WTC11 (cell line): ENCODE results near the gene SMIM17.

ENCODE experiments used
- NFYB ChIP-seq: sonication (generic); formaldehyde crosslinking; conservative IDR thresholded peaks from 2 replicates; pipeline ENCODE4 v1.8.0; 2022; ENCODE audit warnings: low read depth, missing genetic modification reagents
- TF ChIP-seq, protein P1 (sequence below): fragments of 200-600 bp; IDR thresholded peaks from 2 replicates; pipeline ENCODE4 v1.8.0; 2022; ENCODE audit warnings: antibody characterized with exemption

GRCh38 chr19:56622374-56622773 is 20.6 kb upstream of the SMIM17 start:
- TF ChIP-seq NFYB (CRISPR knock-in tag): no peak
- TF ChIP-seq, protein P1, sequence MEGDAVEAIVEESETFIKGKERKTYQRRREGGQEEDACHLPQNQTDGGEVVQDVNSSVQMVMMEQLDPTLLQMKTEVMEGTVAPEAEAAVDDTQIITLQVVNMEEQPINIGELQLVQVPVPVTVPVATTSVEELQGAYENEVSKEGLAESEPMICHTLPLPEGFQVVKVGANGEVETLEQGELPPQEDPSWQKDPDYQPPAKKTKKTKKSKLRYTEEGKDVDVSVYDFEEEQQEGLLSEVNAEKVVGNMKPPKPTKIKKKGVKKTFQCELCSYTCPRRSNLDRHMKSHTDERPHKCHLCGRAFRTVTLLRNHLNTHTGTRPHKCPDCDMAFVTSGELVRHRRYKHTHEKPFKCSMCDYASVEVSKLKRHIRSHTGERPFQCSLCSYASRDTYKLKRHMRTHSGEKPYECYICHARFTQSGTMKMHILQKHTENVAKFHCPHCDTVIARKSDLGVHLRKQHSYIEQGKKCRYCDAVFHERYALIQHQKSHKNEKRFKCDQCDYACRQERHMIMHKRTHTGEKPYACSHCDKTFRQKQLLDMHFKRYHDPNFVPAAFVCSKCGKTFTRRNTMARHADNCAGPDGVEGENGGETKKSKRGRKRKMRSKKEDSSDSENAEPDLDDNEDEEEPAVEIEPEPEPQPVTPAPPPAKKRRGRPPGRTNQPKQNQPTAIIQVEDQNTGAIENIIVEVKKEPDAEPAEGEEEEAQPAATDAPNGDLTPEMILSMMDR: no peak
